HG02678 (cell line): ENCODE results near the gene TDG.

ENCODE experiments used
- ATAC-seq: cut with Tn5 transposase; IDR thresholded peaks from one replicate; pipeline ENCODE4 v1.9.1; 2021; ENCODE audit warnings: mild to moderate bottlenecking, moderate library complexity; ENCODE audit not compliant: unreplicated experiment

The TDG gene

GRCh38 chr12:103958621-103959020, 7.1 kb upstream of the TDG start:
- ATAC-seq: no peak

GRCh38 chr12:103960616-103961227, 5.0 kb upstream of the TDG start:
- ATAC-seq: no peak

GRCh38 chr12:103962493-103962892, 3.2 kb upstream of the TDG start:
- no peak for ATAC-seq

GRCh38 chr12:103964805-103965204, 867 bp upstream of the TDG start:
- no peak for ATAC-seq

GRCh38 chr12:103965255-103965589, 450 bp upstream of the TDG start:
- ATAC-seq: no peak

- no peak for ATAC-seq
These were observed 1.1 kb downstream of the TDG start for GRCh38 chr12:103966736-103967135.

GRCh38 chr12:103969391-103969790, 3.7 kb downstream of the TDG start:
- ATAC-seq: no peak

- ATAC-seq: no peak
These were observed 8.2 kb downstream of the TDG start for GRCh38 chr12:103973909-103974308.

- ATAC-seq: no peak
These were observed 9.7 kb downstream of the TDG start for GRCh38 chr12:103975368-103975767.

- ATAC-seq: no peak
These were observed 12.8 kb downstream of the TDG start for GRCh38 chr12:103978384-103978982.

- no peak for ATAC-seq
These were observed 21.2 kb downstream of the TDG start for GRCh38 chr12:103986829-103987228.

GRCh38 chr12:103994235-103994634, 28.6 kb downstream of the TDG start:
- no peak for ATAC-seq

- ATAC-seq: no peak
These were observed 30.9 kb downstream of the TDG start for GRCh38 chr12:103996595-103996994.

- ATAC-seq: no peak
These were observed 31.7 kb downstream of the TDG start for GRCh38 chr12:103997286-103997900.

- ATAC-seq: no peak
These were observed 33.3 kb downstream of the TDG start for GRCh38 chr12:103998976-103999375.

- ATAC-seq: no peak
These were observed 35.2 kb downstream of the TDG start for GRCh38 chr12:104000807-104001434.

GRCh38 chr12:104002686-104003085, 37.0 kb downstream of the TDG start:
- no peak for ATAC-seq

- ATAC-seq: no peak
These were observed 37.9 kb downstream of the TDG start for GRCh38 chr12:104003596-104003995.

GRCh38 chr12:104006929-104007328, 41.3 kb downstream of the TDG start:
- ATAC-seq: no peak

- ATAC-seq: no peak
These were observed 44.4 kb downstream of the TDG start for GRCh38 chr12:104010121-104010520.

GRCh38 chr12:104010606-104011169, 45.0 kb downstream of the TDG start:
- no peak for ATAC-seq

GRCh38 chr12:104011253-104011652, 45.6 kb downstream of the TDG start:
- no peak for ATAC-seq
